Subcutaneous adipose tissue (tissue), 4 donors: ENCODE results near the gene ANAPC10. TPM values are rescaled to one million over a fixed set of nuclear protein-coding genes. Genes with fewer than 3 reads are reported as not detected.

Experiments
- CTCF ChIP-seq: fragments of 450-650 bp; IDR thresholded peaks from one replicate; pipeline ENCODE4 v1.5.1; 2016; ENCODE audit warnings: low read depth, mild to moderate bottlenecking, control low read depth, antibody characterized with exemption, moderate library complexity
- total RNA-seq, 4 donors: library from RNA; depleted of rRNA; stranded (reverse); fragments of >200 nt; gene quantifications; one replicate each; pipeline ENCODE4 v1.1.0, GENCODE V29; 2016

ANAPC10 gene
- total RNA-seq, 4 donors from 2014 or later = 24.6 to 35.6 (median 28.2) TPM

- TF ChIP-seq CTCF = no peak
Measured at GRCh38 chr4:145035494-145036136, 62.4 kb downstream of the ANAPC10 start.

DNA sequence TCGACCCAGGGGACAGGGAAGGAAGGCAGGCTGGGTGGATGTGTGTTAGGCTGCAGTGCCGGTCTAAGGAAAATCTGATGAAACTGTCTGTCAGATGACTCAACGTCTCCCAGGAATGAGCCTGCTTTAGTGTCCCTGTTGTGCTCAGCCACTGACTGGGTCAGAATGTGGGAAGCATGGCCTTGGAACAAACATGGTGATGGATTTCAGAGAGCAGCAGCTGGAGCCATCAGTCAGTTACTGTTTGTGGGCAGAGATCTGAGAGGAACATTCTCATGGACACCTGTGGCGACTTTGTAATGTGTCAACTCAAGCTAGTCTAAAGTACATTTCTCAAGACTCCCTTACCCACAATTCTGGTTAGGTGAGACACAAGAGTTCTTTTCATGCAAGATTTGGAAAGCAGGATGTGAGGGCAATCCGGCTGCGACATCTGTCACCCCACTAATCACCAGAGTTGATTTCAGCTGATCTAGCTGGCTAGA lies 63.2 kb downstream of the ANAPC10 start:
- TF ChIP-seq CTCF = no peak

GRCh38 chr4:145019346-145019745 lies 78.7 kb downstream of the ANAPC10 start:
- TF ChIP-seq CTCF = no peak

GRCh38 chr4:145014365-145014764 lies 83.6 kb downstream of the ANAPC10 start:
- TF ChIP-seq CTCF = no peak

DNA sequence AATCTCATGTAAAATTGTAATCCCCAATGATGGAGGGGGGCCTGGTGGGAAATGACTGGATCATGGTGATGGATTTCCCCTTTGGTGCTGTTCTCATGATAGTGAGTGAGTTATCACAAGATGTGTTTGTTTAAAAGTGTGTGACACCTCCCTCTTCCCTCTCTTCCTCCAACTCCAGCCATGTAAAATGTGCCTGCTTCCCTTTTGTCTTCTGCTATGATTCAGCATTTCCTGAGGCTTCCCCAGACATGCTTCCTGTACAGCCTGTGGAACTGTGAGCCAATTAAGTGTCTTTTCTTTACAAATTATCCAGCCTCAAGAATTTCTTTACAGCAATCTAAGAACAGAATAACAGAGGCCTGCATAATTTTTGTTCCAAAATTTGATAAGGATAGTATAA lies 85.2 kb downstream of the ANAPC10 start:
- no peak for TF ChIP-seq CTCF

GRCh38 chr4:145011636-145012035 lies 86.4 kb downstream of the ANAPC10 start:
- TF ChIP-seq CTCF = no peak

- TF ChIP-seq CTCF = no peak
Measured at GRCh38 chr4:145003675-145004074, 94.3 kb downstream of the ANAPC10 start.
